ENCODE results near the gene SRRM5. TPM values are rescaled to one million over a fixed set of nuclear protein-coding genes. Genes with fewer than 3 reads are reported as not detected.

The SRRM5 gene
- total RNA-seq, 1 experiment from 2014 or later, result 0.70 TPM

DNA sequence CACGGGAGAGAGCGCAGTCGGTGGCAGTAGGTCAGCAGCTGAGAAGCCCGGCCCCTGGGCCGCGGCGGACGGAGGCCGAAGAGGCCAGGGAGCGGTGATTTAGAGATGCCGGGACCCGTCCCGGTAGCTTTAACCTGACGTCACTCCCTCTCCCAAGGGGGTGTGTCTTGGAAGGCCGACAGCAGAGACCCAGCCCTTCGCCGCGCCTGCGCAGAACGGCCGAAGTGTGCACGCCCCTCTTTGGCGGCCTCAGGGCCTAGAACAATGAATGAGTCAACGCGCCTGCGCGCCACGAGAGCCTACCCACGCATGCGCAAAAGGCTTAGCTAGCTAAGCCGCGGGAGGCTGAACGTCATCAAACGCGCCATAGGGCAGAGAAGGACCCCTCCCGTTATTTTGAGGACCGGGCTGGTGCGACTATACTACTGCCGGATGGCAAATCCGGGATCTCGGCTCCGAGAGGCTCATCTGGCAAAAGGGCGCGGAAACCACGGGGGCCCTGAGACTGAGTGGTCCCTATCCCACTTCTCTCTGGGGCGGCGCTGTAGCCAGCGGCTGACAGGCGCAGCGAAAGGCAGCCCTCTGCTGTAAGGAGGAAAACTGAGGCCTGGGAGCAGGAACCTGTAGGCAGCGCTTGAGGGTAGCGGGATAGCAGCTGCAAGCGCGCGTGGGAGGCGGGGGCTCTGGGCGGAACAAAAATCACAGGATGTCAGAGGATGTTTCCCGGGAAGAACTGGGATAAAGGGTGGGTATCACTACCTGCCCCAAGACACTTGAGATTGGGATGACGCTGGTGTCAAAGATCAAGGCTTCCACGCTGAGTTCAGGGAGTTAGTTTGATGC, 15.7 kb upstream of the SRRM5 start, which contains the start of the genes IRGQ and ZNF576:
Gene IRGQ (minus strand): TSS at position 136 of the 843 bp plus-strand sequence. CDS start 796 bp downstream, outside the sequence.
Gene ZNF576 (plus strand): TSS at position 597 of the 843 bp plus-strand sequence. CDS start 514 bp downstream, outside the sequence.
- Mint-ChIP-seq H3K27me3 (ENCODE audit: low read depth) (no peaks in the 10 kb centered on the region), H3K27ac (peak within 1 kb of the TSS; percentile 96 to 99 (median 99)), H3K4me1 (peaks cover 18 to 25% of the 10 kb centered on the region in 2 experiments), H3K36me3 (ENCODE audit: insufficient read depth in 1 of 3, low read depth in 3 of 3) (peaks cover 13 to 37% (median 27%) of the 10 kb centered on the region in 3 experiments), H3K4me3 (peak within 1 kb of the TSS; percentile 92 to 95), H3K9me3 (no peaks in the 10 kb centered on the region; a peak in 1 of 5 replicates)
- Histone ChIP-seq H3K14ac (ENCODE audit: insufficient read depth, low read length) (peak within 1 kb of the TSS; percentile 26), H3K4me1 (ENCODE audit: insufficient read depth, low read length) (0 out of 2 replicates have a peak, but pooled peaks cover 3% of the 10 kb centered on the region), H4K8ac (replicated peaks; ENCODE audit: insufficient read length, low read depth, low read length) (no peak within 1 kb of the TSS), H4K20me1 (ENCODE audit: control insufficient read depth, insufficient read depth, insufficient read length) (no peaks in the 10 kb centered on the region), H2BK120ac (ENCODE audit: low read depth, low read length, poor library complexity, severe bottlenecking) (no peak within 1 kb of the TSS), H2AK5ac (ENCODE audit: insufficient read length, low read length) (no peak within 1 kb of the TSS), H3K56ac (ENCODE audit: insufficient read length, low read depth, low read length) (no peak within 1 kb of the TSS), H3K79me1 (ENCODE audit: insufficient read depth, low read depth, low read length, poor library complexity, severe bottlenecking) (no peaks in the 10 kb centered on the region), H3K9ac (ENCODE audit: extremely low read depth, insufficient read length, low read length) (peak within 1 kb of the TSS; percentile 84), H3K4me2 (ENCODE audit: insufficient read depth, insufficient read length, low read length) (peak within 1 kb of the TSS; percentile 98), H3K9me3 (ENCODE audit: control insufficient read depth, low read depth, low read length) (no peaks in the 10 kb centered on the region), H3K27me3 (ENCODE audit: insufficient read depth, low read length) (no peaks in the 10 kb centered on the region), H3K4ac (ENCODE audit: low read depth, low read length) (no peak within 1 kb of the TSS), H3K23me2 (ENCODE audit: insufficient read length, low read depth, low read length, poor library complexity, severe bottlenecking) (peaks cover 20% of the 10 kb centered on the region), H2BK12ac (ENCODE audit: insufficient read length, low read depth, low read length) (no peak within 1 kb of the TSS), H2AFZ (ENCODE audit: low read length) (no peak within 1 kb of the TSS), H3K18ac (ENCODE audit: insufficient read length, low read depth, low read length) (peak within 1 kb of the TSS; percentile 94), H2BK5ac (ENCODE audit: insufficient read length, low read length) (no peak within 1 kb of the TSS), H3K23ac (ENCODE audit: insufficient read length, low read depth, low read length) (no peak within 1 kb of the TSS), H4K5ac (ENCODE audit: insufficient read length, low read depth, low read length) (peak within 1 kb of the TSS; percentile 41), H4K91ac (ENCODE audit: insufficient read length, low read depth, low read length) (no peak within 1 kb of the TSS), H3K27ac (ENCODE audit: insufficient read length, low read depth, low read length) (peak within 1 kb of the TSS; percentile 11), H2BK20ac (ENCODE audit: low read depth, low read length, poor library complexity, severe bottlenecking) (no peak within 1 kb of the TSS), H2BK15ac (ENCODE audit: low read depth, low read length) (no peak within 1 kb of the TSS), H3T11ph (ENCODE audit: low read length) (no peak within 1 kb of the TSS), H3K79me2 (ENCODE audit: insufficient read depth, low read length) (peaks cover 4% of the 10 kb centered on the region; the same call in 1 of the 2 replicates)
- no CpG with 5 or more reads among the region's 60 CpGs for WGBS (ENCODE audit: extremely low coverage, insufficient read length, low lambda C conversion rate)
- TF ChIP-seq, protein P1, sequence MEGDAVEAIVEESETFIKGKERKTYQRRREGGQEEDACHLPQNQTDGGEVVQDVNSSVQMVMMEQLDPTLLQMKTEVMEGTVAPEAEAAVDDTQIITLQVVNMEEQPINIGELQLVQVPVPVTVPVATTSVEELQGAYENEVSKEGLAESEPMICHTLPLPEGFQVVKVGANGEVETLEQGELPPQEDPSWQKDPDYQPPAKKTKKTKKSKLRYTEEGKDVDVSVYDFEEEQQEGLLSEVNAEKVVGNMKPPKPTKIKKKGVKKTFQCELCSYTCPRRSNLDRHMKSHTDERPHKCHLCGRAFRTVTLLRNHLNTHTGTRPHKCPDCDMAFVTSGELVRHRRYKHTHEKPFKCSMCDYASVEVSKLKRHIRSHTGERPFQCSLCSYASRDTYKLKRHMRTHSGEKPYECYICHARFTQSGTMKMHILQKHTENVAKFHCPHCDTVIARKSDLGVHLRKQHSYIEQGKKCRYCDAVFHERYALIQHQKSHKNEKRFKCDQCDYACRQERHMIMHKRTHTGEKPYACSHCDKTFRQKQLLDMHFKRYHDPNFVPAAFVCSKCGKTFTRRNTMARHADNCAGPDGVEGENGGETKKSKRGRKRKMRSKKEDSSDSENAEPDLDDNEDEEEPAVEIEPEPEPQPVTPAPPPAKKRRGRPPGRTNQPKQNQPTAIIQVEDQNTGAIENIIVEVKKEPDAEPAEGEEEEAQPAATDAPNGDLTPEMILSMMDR (conservative IDR thresholded peaks at IDR 0.05), result no peak; the same call in 2 of the 3 replicates
- peak; percentile 100 for DNase-seq
